ENCODE data around the gene DEPP1.

- no peak for TF ChIP-seq NFIC (IDR thresholded peaks at IDR 0.05)
- TF ChIP-seq EP300 (IDR thresholded peaks at IDR 0.05; ENCODE audit: borderline replicate concordance), result no peak
- TF ChIP-seq, protein P1, sequence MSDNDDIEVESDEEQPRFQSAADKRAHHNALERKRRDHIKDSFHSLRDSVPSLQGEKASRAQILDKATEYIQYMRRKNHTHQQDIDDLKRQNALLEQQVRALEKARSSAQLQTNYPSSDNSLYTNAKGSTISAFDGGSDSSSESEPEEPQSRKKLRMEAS (IDR thresholded peaks at IDR 0.05), result no peak
- no peak for TF ChIP-seq CREB1 (IDR thresholded peaks at IDR 0.05; ENCODE audit: low read depth)
- no peak for TF ChIP-seq RAD21 (IDR thresholded peaks at IDR 0.05; ENCODE audit: low read depth)
- TF ChIP-seq, protein P2, sequence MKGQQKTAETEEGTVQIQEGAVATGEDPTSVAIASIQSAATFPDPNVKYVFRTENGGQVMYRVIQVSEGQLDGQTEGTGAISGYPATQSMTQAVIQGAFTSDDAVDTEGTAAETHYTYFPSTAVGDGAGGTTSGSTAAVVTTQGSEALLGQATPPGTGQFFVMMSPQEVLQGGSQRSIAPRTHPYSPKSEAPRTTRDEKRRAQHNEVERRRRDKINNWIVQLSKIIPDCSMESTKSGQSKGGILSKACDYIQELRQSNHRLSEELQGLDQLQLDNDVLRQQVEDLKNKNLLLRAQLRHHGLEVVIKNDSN (IDR thresholded peaks at IDR 0.05), result no peak
- no peak for TF ChIP-seq TAF1 (IDR thresholded peaks at IDR 0.05; ENCODE audit: low read depth)
- no peak for TF ChIP-seq YY1 (IDR thresholded peaks at IDR 0.05; ENCODE audit: low read depth)
- no peak for TF ChIP-seq ZBTB7A (IDR thresholded peaks at IDR 0.05; ENCODE audit: low read depth)
- no peak for TF ChIP-seq TEAD4 (IDR thresholded peaks at IDR 0.05)
- TF ChIP-seq, protein P3, sequence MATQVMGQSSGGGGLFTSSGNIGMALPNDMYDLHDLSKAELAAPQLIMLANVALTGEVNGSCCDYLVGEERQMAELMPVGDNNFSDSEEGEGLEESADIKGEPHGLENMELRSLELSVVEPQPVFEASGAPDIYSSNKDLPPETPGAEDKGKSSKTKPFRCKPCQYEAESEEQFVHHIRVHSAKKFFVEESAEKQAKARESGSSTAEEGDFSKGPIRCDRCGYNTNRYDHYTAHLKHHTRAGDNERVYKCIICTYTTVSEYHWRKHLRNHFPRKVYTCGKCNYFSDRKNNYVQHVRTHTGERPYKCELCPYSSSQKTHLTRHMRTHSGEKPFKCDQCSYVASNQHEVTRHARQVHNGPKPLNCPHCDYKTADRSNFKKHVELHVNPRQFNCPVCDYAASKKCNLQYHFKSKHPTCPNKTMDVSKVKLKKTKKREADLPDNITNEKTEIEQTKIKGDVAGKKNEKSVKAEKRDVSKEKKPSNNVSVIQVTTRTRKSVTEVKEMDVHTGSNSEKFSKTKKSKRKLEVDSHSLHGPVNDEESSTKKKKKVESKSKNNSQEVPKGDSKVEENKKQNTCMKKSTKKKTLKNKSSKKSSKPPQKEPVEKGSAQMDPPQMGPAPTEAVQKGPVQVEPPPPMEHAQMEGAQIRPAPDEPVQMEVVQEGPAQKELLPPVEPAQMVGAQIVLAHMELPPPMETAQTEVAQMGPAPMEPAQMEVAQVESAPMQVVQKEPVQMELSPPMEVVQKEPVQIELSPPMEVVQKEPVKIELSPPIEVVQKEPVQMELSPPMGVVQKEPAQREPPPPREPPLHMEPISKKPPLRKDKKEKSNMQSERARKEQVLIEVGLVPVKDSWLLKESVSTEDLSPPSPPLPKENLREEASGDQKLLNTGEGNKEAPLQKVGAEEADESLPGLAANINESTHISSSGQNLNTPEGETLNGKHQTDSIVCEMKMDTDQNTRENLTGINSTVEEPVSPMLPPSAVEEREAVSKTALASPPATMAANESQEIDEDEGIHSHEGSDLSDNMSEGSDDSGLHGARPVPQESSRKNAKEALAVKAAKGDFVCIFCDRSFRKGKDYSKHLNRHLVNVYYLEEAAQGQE (IDR thresholded peaks at IDR 0.05; ENCODE audit: low read depth), result no peak
- TF ChIP-seq EGR1 (IDR thresholded peaks at IDR 0.05), result no peak
- no peak for TF ChIP-seq FOXM1 (IDR thresholded peaks at IDR 0.05; ENCODE audit: borderline replicate concordance, low read depth)
These were observed 418 bp downstream of the DEPP1 start for GRCh38 chr10:44978213-44978569.
